Stomach (tissue), 9 donors: Measurements from ENCODE around the gene GLB1L3. TPM values are rescaled to one million over a fixed set of nuclear protein-coding genes. Genes with fewer than 3 reads are reported as not detected.

Source experiments
- DNase-seq, 2 donors: peaks; one replicate each; pipeline versions ENCODE4 v3.0.0 to v3.0.0-alpha.2; 2013 to 2019
- H3K27ac ChIP-seq, 5 donors: fragments of 200-600 bp in 4 of 5; sonication (generic) in 4 of 5; one replicate each; pipeline ENCODE4 v1.5.1; 2013 to 2019; ENCODE audit warnings: mild to moderate bottlenecking in 1 of 5, moderate library complexity in 1 of 5
- H3K27me3 ChIP-seq, 3 donors: fragments of 200-600 bp; sonication (generic); one replicate each; pipeline ENCODE4 v1.5.1; 2017 to 2019; ENCODE audit warnings: mixed run types in 1 of 3
- H3K36me3 ChIP-seq, 4 donors: fragments of 200-600 bp; sonication (generic); 1 replicate in 3 of 4; 2 replicates in 1 of 4; pipeline ENCODE4 v1.5.1; 2016 to 2019
- H3K4me1 ChIP-seq, 4 donors: fragments of 200-600 bp; sonication (generic); one replicate each; pipeline ENCODE4 v1.5.1; 2016 to 2019
- H3K4me3 ChIP-seq, 4 donors: fragments of 200-600 bp; sonication (generic) in 3 of 4; one replicate each; pipeline ENCODE4 v1.5.1; 2016 to 2019; ENCODE audit warnings: mild to moderate bottlenecking in 1 of 4
- H3K9me3 ChIP-seq, 4 donors: fragments of 200-600 bp; sonication (generic); one replicate each; pipeline ENCODE4 v1.5.1; 2016 to 2019
- EP300 ChIP-seq: sonication (generic); formaldehyde crosslinking; IDR thresholded peaks from one replicate; pipeline ENCODE4 v1.6.1; 2017; ENCODE audit warnings: antibody characterized with exemption
- POLR2A ChIP-seq, 4 donors: fragments of 450-650 bp; IDR thresholded peaks; one replicate each; pipeline ENCODE4 v1.6.1; 2016; ENCODE audit warnings: antibody characterized with exemption in 4 of 4, control low read depth in 2 of 4, mild to moderate bottlenecking in 1 of 4, moderate library complexity in 1 of 4
- POLR2AphosphoS5 ChIP-seq, 3 donors: sonication (generic); formaldehyde crosslinking; IDR thresholded peaks; one replicate each; pipeline ENCODE4 v1.6.1; 2016; ENCODE audit warnings: antibody characterized with exemption in 3 of 3
- WGBS, 5 donors: extraction: QIAGEN DNeasy Blood & Tissue Kit in 3 of 5; methylation state at CpG; one replicate each; pipeline versions ENCODE4 v1.1.5 to v1.1.7; 2013 to 2018; 5-methylcytosine and 5-hydroxymethylcytosine counted together
- intact Hi-C: fragments of 100-400 bp; cut with DNase I; formaldehyde crosslinking; loops from one replicate; pipeline ENCODE4 v1.15.1; 2023; ENCODE audit warnings: low total_unique reads
- polyA plus RNA-seq, 3 donors: library from polyadenylated mRNA; stranded (reverse); fragments of 200-250 nt; gene quantifications; one replicate each; pipeline ENCODE4 v1.2.3, GENCODE V29; 2013
- total RNA-seq, 5 donors: library from RNA; depleted of rRNA; stranded (reverse); fragments of >200 nt; gene quantifications; one replicate each; pipeline versions ENCODE4 v1.1.0 to v1.2.3, GENCODE V29; 2014 to 2016
- TF ChIP-seq, protein P1 (sequence below), 7 experiments: fragments of 450-650 bp in 4 of 7; fragments of 200-600 bp in 3 of 7; sonication (generic) in 3 of 7; IDR thresholded peaks; one replicate each; pipeline ENCODE4 v1.5.1; 2016 to 2019; ENCODE audit warnings: antibody characterized with exemption in 7 of 7, control low read depth in 2 of 7, mild to moderate bottlenecking in 1 of 7
- donor health status: healthy with polysubstance abuse.
- donor health status: Bipolar disorder and iron deficiency.
- donor health status: healthy.

GLB1L3 gene
- total and polyA plus RNA-seq, 8 donors, result 0.08 TPM; not detected in 7

GRCh38 chr11:134236834-134237556 lies 39.2 kb upstream of the GLB1L3 start:
- intact Hi-C loops, result no loop called here
- TF ChIP-seq POLR2AphosphoS5 (IDR thresholded peaks at IDR 0.05) (no peak), EP300 (no peak), POLR2A (IDR thresholded peaks at IDR 0.05) (no peak)
- TF ChIP-seq, protein P1, sequence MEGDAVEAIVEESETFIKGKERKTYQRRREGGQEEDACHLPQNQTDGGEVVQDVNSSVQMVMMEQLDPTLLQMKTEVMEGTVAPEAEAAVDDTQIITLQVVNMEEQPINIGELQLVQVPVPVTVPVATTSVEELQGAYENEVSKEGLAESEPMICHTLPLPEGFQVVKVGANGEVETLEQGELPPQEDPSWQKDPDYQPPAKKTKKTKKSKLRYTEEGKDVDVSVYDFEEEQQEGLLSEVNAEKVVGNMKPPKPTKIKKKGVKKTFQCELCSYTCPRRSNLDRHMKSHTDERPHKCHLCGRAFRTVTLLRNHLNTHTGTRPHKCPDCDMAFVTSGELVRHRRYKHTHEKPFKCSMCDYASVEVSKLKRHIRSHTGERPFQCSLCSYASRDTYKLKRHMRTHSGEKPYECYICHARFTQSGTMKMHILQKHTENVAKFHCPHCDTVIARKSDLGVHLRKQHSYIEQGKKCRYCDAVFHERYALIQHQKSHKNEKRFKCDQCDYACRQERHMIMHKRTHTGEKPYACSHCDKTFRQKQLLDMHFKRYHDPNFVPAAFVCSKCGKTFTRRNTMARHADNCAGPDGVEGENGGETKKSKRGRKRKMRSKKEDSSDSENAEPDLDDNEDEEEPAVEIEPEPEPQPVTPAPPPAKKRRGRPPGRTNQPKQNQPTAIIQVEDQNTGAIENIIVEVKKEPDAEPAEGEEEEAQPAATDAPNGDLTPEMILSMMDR (IDR thresholded peaks at IDR 0.05), result no peak
- WGBS, 5 donors, result 87 to 94% (median 89%) methylated on average over 7 of the region's 7 CpGs

DNA sequence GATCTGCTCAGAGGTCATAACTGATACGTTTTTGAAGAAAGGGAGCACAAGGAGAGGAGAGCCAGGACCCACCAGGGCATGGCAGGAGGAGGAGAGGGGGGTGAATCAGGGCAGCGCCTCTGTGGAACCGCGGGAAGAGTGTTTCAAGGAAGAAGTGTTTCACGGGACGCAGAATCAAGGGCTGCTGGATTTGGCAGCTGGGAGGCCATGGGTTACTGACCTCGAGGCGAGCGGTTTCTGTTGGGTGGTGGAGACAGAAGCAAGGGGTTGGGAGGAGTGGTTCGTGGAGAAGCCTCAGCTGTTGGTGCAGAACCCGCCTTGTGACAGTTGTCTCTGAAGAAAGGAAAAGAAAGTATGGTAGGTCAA lies 38.6 kb upstream of the GLB1L3 start:
- TF ChIP-seq EP300 (no peak), POLR2AphosphoS5 (IDR thresholded peaks at IDR 0.05) (no peak), POLR2A (IDR thresholded peaks at IDR 0.05) (no peak)
- TF ChIP-seq, protein P1 (IDR thresholded peaks at IDR 0.05), result no peak
- intact Hi-C loops, result no loop called here
- 82 to 92% (median 88%) methylated on average over 11 of the region's 11 CpGs for WGBS, 5 donors
- H3K4me1 ChIP-seq, result peaks cover 0 to 11% (median 9%) of the 10 kb centered on the region in 4 donors
- no peak overlapping the region for H3K27ac ChIP-seq
- H3K27me3 ChIP-seq, result no peaks in the 10 kb centered on the region
- H3K9me3 ChIP-seq, result no peaks in the 10 kb centered on the region
- peaks cover 25 to 79% (median 78%) of the 10 kb centered on the region in 4 donors for H3K36me3 ChIP-seq
- H3K4me3 ChIP-seq, result no peak overlapping the region
- no peak for DNase-seq

More at GRCh38 chr11:134236834-134237556, 39.2 kb upstream of the GLB1L3 start:
- H3K4me1 ChIP-seq, result peaks cover 0 to 17% (median 14%) of the 10 kb centered on the region in 4 donors
- no peaks in the 10 kb centered on the region for H3K9me3 ChIP-seq
- DNase-seq, result no peak
- H3K36me3 ChIP-seq, result peaks cover 25 to 73% (median 72%) of the 10 kb centered on the region in 4 donors
- H3K27ac ChIP-seq, result no peak overlapping the region
- no peak overlapping the region for H3K4me3 ChIP-seq
- no peaks in the 10 kb centered on the region for H3K27me3 ChIP-seq

DNA sequence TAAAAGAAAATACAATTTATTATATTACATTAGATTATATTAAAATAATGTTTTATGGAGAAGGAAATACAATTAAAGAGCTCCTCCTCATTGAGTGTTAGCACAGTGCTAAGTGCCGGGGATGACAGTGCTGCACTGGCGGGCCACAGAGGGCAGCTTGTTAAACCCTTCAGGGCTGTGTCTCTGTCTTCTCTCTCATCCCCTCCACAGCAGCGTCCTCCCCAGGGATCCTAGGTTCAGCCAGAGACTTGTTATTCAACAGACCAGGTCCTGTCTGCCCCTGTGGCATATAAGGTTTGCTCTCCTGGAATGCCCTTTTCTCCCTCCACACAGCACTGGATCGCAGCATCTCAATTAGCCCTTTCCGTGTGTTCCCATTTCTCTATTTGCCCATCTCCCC lies 37.2 kb upstream of the GLB1L3 start:
- DNase-seq, result no peak
- H3K4me3 ChIP-seq, result no peak overlapping the region
- no peaks in the 10 kb centered on the region for H3K27me3 ChIP-seq
- H3K4me1 ChIP-seq, result no peaks in the 10 kb centered on the region
- 90 to 99% (median 96%) methylated on average over 5 of the region's 5 CpGs for WGBS, 5 donors
- intact Hi-C loops, result no loop called here
- TF ChIP-seq, protein P1 (IDR thresholded peaks at IDR 0.05), result no peak
- no peak for TF ChIP-seq POLR2A (IDR thresholded peaks at IDR 0.05)
- no peak for TF ChIP-seq POLR2AphosphoS5 (IDR thresholded peaks at IDR 0.05)
- no peak for TF ChIP-seq EP300
- no peaks in the 10 kb centered on the region for H3K9me3 ChIP-seq
- peaks cover 37 to 93% (median 92%) of the 10 kb centered on the region in 4 donors for H3K36me3 ChIP-seq
- no peak overlapping the region for H3K27ac ChIP-seq

- Histone ChIP-seq H3K4me1 (no peaks in the 10 kb centered on the region), H3K27me3 (no peaks in the 10 kb centered on the region), H3K36me3 (peaks cover 52 to 99% (median 96%) of the 10 kb centered on the region in 4 donors), H3K9me3 (no peaks in the 10 kb centered on the region), H3K4me3 (no peak overlapping the region), H3K27ac (no peak overlapping the region)
- WGBS, 5 donors, result 60 to 80% (median 70%) methylated on average over 6 of the region's 6 CpGs
- no peak for TF ChIP-seq POLR2A (IDR thresholded peaks at IDR 0.05)
- no peak for TF ChIP-seq POLR2AphosphoS5 (IDR thresholded peaks at IDR 0.05)
- no peak for TF ChIP-seq EP300
- TF ChIP-seq, protein P1 (IDR thresholded peaks at IDR 0.05), result no peak
- no peak for DNase-seq
- intact Hi-C loops, result no loop called here
These were observed 35.6 kb upstream of the GLB1L3 start for GRCh38 chr11:134240592-134240991.
